Inflammatory macrophage treated with lipopolysaccharide for 4 hours (primary cell): Measurements from ENCODE around the gene PPP2R1B.
"Not testable (repeated sequence)": the region's sequence is repeated elsewhere in the genome, so short reads cannot be mapped to it uniquely, and the experiment has no call there.

ENCODE experiments used
- DNase-seq: peaks from one replicate; pipeline ENCODE4 v3.0.0-alpha.2; 2020

The PPP2R1B gene

DNA sequence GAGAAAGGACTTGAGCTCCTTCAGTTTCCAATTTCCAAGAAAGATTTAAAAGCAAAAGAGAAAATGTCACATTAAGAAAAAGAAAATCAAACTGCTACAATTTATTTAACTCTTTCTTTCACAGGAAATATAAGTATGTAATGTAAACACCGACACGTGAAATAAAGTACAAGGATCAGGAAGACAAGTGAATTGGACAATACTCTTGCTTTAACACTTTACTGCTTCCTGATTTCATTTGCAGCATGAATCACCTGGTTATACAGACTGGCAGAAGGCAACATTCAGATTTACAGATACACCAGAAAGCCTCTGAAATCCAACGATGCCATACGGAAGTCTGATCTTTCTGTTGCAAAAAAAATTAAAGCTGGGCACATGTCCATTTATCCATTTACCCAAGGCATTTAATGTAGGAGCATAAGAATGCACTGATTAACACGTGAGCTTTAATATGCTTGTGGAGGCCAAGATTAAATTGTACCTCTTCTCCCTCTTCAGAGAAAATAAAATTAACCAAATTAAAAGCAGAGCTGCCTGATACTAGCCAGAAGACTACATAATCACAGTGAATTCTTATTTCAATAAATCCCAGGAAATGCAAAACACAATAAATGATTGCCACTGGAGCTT, 16.0 kb upstream of the PPP2R1B start:
- no peak for DNase-seq

DNA sequence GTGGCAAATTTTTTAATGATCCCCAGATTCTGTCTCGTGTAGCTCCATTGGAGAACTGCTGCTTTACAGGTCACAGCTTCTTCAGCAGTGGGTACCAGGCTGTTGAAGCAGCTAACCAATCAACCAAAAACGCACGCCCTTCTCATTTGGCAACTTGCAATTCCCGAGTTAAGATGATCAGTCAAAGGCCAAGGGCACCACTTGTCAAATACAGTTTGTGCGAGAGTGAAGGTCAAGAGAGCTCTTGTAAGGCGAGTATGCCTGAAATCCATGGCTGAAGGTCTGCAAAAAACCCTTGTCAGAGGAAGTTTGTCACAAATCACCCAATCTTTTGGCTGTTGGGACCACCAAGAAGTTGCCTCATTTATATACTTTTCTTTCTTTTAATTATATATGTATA, 12.9 kb upstream of the PPP2R1B start:
- DNase-seq = no peak

DNA sequence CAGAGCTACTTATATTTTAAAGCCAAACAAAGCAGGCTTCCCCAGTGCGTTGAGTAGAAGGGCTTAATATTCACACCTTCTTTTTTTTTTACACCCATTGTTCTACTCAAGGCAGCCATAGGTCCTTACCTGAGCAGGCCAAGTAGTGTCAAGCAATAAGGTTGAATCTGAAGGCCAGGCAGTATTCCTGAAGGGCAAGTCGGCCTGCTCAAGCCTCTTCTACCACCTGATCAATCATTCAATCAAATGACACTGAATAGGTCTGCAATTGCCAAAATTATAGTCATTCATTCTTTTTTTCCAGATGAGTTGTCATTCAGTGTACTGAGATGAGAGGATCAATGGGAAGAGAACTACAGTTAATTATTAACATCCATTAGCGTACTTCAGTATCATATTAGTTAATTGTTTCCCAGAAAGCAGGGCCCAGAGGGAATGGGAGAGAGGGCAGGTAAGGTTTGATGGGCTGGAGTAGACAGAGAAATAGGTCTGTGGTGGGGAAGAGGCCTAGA, 11.9 kb upstream of the PPP2R1B start:
- no peak for DNase-seq

DNA sequence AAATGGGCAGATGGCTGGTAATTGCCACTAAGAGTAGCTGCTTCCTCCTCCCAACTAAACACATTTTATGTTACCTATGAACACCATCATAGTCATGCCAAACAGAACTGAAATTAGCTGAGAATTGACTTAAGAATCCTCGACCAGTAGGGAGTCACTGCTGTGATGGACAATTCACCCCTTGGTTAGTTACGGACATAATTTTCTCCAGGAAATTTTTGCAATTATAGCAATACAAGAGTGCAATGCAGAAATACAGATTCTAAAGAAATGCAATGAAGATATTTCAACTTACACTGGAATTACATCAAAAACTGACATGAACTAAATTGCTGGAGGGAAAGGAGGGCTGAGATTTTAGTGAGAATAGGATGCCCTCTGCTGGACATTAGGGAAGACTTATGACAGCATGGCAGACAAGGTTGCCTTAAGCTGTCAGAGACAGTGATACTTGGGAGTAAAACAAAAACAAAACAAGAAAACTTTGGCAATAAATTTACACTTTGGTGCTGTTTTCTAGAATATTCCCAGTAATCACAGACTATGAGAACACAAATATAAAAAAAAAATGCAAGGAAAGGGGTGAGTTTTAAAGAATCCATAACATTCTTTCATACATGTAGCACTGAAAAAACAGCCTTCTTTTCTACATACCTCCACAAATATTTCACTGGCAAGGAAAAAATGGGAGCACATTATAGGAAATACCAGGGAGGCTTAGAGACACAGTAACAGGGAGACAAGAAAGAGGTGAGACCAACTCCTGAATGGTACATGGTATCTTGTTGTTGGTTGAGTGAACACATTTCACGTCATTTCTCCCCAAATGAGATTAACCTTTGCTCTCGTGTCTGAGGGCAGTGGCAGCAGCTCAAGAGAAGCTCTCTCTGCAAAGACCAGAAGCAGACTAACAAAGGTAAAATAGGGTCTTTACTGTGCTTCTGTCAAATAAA, 11.2 kb upstream of the PPP2R1B start:
- peak; percentile 58 for DNase-seq

DNA sequence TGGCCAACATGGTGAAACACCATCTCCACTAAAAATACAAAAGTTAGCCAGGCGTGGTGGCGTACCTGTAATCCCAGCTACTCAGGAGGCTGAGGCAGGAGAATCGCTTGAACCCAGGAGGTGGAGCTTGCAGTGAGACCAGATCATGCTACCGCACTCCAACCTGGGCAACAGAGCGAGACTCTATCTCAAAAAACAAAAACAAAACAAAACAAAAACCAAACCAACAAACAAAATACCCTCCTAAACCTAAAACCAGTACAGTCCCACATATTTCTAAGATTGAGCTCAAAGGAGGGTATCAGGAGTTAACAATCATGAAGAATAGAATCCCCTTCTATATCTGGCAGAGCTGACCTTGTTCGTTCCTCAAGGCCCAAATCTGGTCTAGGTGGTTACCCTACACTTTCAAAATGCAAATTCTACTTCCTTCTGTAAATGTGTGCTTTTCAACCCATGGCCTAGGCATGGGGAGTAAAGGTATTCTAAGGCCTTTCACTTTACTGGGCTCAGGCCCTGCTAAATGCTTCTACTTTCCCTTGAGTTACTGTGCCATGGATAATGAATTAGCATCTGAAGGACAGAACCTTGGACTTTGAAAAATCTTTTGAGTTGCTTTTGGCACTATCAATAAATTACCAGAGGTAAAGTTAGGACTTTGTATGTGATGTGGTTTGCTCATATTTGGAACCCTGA, 10.4 kb upstream of the PPP2R1B start:
- DNase-seq = no peak

DNA sequence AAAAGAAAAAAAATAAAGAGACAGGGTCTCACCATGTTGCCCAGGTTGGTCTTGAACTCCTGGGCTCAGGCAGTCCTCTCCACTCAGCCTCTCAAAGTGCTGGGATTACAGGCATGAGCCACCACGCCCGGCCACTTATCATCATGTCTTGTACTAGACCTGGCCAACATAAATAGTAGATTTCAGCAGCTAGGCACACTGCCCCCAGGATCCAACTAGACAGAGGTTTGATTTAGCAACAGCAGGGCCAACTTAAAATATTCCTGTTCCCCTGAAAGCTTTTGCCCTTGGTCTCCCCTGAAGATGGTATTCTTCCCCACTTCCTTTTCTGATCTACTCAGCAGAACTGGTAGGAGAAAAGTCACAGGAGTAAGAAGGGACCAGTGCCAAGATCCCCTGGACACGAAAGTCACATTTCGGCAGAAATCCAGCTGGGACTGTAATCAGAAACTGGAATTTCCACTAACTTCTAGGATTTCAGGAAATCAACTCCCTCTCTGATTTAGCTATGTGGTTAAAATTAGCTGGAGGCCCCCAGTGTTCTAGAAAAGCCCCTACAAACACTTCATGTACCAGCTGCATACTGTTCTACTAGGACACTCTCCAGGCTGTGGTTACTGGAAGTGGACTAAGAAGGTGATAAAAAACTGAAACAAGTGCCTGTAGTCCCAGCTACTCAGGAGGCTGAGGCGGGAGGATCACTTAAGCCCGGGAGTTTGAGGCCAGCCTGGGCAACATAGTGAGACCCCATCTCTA, 8.9 kb upstream of the PPP2R1B start:
- DNase-seq = no peak

DNA sequence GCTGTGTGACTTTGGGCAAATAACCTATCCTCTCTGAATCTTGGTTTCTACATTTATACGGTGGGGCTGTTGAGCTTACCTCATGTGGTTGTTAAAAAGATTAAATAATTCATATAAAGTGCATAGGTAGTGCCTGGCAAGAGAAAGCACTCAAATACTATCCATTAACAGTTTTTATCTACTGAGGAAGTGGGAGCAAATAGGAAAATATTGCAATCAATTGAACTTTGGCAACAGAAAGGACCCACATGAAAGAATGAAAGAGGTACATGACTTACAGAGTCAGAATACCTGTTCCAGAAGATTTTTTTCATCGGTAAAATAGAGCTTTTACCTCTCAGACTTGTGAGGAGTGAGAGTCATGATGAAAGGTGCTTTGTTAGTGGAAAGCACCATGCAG, 6.3 kb upstream of the PPP2R1B start:
- no peak for DNase-seq

DNA sequence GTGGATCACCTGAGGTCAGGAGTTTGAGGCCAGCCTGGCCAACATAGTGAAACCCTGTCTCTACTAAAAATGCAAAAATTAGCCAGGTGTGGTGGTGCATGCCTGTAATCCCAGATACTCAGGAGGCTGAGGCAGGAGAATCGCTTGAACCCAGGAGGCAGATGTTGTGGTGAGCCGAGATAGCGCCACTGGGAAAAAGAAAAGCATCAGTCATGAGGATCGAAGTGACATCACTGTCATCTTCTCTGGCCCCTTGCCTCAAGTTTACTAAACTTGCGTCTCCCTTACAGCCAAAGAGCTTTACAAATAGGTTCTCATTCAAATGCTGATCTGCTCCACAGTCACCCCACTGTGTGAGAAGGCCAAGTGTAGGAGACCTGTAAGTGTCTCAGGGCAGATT, 5.0 kb upstream of the PPP2R1B start:
- DNase-seq = not testable (repeated sequence)

DNA sequence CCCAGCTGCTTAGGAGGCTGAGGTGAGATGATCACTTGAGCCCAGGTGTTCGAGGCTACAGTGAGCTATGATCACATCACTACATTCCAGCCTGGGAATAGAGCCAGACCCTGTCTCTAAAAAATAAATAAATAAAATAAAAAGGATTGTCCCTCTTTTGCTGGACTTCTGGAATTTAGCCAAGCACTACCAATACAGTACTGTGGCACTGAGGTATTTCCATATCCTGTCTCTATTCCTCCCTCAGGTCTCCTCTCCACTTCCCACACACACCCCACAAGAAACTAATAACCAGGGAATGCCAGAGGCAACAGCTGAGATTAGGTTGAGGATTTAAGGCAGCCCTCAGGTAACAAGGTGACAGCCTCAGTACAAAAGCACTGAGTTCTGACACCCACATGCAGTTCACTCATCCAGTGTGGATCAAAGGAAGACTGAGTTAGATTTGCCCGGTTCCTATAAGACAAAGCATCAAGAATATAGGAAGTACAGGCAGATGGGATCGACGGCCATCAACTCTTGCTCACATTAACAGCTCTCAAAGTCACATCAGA, 4.5 kb upstream of the PPP2R1B start:
- no peak for DNase-seq

DNA sequence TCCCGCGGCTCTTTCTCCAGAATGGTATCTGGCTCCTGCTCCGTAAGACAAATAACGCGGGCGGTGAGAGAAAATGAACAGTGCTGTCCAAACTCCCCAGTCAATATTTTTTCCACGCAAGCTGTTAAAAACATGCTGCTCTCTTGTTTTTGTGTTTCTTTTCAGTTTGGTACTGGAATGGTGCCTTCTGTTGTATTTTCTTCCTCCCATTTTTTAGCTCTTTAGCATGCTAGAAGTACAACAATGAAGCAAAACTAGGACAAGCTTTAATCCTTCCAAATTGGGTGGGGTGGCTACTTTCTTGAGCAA, 599 bp upstream of the PPP2R1B start:
- DNase-seq = no peak

DNA sequence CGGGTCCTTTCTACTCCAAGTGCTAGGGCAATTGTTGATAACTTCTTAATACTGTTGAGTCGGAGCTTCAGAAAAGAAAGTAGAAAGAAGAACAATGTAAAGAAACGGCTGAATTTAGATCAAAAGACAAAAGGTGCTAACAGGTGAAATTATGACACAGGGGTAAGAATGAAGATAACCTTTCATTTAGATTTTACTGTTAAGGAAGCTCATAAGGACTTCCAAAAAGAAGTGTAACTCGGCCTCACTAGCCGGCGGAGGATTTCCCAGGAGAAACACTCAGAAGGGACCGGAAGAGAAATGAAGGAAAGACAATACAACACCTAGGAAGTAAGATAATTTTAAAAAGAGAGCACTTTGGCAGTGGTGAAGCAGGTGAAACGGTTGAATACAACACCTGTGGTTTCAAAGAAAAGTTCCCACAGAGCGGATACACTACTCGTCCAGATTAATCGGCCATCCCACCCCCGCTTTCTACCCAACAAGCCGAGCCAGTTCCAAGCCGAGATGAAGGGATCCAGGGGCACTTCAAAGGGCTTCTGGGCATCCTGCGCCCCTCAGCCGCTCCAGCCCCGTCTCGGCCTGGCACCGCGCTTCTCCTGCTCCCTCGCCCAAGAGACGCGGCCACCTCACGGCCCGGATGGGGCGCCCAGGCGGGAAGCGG, 737 bp downstream of the PPP2R1B start:
- peak; percentile 10 for DNase-seq

DNA sequence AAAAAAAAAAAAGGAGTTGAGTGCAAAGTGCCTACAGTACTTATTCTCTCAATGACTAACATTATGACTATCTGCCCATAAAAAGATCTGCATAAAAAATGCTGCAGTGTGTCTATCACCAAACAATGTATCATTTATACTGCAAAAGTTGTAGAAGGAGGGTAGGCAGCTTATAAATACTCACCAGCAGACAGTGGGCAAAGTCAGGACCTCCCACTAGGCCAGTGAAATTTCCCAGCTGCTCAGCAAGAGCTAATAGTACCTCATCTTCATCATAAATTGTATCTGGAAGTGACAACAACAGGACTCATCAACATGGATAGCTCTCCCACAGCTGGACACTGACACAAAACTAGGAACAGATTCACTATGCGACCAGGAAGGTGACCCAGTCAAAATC, 1.6 kb downstream of the PPP2R1B start:
- DNase-seq = no peak

DNA sequence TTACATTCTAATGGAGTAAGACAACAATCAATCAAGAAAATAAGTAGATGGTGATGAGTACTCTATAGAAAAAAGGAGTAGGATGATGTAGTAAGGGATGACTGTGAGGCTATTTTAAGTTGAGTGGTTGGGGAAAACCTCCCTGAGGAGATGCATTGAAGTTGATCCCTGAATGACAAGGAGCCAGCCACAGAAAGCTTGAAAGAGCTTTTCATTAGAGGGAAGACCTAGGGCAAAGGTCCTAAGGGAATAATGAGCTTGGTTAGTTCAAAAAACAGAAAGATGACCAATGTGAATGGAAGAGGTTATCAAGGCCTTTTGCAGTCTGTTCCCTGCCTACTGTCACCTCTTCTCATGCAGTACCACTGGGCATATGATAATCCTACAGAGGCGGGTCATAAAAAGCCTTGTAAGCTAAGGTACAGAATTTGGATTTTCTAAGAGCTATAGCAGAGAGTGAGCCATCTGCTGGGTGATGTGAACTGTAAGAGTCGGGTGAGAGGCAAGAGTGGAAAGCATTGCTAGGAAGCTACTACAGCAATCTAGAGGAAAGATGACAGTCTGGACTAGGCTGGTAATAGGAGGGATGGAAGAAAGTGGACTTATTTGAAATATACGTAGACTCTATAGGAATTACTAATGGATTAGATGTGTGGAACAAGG, 3.1 kb downstream of the PPP2R1B start:
- no peak for DNase-seq

DNA sequence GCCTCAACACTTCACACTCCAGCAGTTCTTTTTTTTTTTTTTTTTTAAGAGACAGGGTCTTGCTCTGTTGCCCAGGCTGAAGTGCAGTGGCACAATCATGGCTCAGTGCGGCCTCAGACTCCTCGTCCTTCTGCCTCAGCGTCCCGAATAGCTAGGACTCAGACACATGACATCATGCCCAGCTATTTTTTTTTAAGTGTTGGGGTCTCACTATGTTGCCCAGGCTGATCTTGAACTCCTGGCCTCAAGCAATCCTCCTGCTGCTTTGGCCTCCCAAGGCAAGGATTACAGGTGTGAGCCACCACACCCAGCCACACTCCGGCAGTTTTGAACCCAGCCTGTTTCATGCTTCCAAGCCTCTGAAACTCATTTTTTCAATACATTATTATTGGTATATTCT, 3.7 kb downstream of the PPP2R1B start:
- DNase-seq = no peak

DNA sequence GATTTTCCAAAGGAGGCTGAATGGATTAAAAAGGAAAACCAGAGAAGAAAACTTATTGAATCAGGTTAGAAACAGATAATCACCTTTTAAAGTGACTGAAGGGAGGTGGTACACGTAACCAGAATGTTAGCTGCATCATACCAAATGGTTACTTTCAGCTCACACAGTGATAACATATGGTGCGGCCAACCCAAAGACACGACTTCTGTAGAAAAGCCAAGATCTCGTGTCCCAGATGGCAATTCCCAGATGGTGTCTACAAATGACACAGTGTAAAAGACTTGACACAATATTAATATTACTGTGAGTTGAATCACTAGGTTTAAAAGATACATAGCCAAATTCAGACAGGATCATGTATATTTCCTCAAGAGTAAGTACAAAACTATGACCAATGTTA, 5.2 kb downstream of the PPP2R1B start:
- no peak for DNase-seq

DNA sequence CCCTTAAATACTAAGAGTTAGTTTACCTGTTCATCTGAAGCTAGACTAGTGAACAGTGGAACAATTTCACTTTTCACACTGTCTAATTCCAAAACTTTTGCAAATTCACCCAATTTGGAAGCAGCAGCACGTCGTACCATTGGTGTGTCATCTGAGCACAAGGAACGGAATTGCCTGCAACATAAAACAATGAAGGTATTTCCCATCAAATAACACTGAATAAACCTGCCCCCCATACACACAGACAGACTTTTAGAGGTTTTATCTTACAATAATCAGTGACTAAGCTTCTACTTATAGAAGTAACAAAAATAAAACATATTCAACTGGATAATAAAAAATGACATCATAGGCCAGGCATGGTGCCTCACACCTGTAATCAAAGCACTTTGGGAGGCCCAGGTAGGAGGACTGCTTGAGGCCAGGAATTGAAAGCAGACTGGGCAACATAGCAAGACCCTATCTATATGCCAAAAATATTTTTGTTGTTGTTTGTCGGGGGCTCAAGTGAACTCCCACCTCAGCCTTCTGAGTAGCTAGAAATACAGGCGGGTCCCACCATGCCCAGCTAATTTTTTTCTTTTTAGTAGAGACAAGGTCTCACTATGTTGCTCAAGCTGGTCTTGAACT, 6.3 kb downstream of the PPP2R1B start:
- DNase-seq = no peak

DNA sequence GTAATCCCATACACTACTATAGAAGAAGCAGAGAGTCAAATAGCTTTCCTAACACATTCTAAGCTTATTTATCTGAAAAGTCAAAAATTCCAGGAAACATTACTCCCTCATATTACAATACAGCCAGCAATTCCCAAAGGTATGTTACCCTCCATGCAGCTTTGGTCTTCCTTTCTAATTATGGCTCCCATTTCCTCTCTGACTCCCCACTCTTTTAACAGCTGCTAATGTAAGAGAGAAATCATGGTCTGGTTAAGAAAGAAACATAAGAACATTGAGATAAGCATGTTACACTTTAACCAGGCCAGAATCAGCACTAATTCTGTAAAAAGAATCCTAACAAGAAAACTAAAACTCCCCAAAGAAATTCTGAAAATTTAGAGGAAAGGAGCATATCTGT, 6.8 kb downstream of the PPP2R1B start:
- DNase-seq = no peak

DNA sequence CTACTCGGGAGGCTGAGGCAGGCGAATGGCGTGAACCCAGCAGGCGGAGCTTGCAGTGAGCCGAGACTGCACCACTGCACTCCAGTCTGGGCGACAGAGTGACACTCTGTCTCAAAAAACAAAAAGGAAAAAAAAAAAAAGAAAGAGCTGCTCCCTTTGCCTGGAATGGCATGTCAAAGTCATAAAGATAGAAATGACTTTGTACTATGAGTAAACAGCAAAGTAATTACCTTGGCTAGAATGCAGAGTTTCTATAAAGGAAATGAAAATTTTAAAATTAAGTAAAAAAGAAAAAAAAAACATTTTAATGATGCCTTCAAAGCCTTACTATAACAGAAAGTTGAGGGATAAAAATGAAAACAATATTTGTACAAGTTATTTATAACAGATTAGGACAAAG, 10.1 kb downstream of the PPP2R1B start:
- no peak for DNase-seq

DNA sequence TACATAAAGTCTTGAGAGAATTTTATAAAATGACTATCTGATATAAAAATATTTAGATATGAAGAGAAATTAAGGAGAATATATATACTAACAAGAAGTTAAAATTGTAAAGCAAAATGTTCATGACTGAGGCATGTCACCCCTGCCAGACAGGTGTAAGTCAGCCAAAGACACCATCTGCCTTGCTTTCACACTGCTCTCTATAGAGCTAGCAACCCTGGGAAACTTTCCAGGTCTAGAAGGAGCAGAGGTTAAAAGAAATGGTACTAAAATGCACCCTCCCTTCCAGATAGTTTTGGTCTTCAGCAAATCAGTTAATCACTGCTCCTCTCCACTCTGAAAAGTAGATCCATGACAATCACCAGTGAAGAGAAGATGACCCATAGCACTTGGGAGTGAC, 16.5 kb downstream of the PPP2R1B start:
- DNase-seq = no peak

DNA sequence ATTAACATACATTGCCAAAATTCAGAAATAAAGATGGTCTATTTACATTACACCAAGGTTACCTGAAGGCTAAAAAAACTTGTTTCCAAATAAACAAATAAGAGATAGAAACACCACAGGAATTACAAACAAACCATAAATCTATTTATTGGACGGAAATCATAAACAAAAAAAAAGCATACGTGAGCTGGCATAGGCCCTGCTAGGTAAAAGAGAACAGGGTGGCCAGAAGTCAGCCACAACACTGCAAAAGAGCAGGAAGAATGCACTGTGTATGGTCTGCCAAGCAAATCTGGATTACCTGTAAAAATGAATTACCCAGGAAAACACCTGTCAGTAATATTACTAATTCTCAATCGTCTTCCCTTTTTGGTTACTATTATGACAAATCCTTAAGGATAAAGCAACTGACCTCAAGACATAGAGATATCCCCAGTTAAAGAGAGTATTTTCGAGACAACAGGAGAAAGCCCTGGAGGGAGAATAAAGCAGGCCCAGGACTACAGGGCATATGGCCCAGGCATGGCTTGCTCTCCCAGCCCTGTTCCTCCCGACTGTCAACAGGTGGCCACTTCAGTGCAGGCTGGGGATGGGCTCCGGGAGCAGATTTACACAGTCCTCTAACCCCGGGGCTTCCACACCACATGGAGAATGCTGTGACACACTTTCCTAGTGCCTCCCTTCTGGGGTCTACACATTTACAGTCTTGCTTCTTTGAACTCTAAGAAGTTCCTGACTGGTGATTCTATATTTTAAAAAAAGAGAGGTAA, 18.0 kb downstream of the PPP2R1B start:
- no peak for DNase-seq
